Femur (tissue), 1 donor: ENCODE measurements around the gene HGF.

Experiments used
- DNase-seq: peaks from one replicate; pipeline ENCODE4 v3.0.0-alpha.2; 2017

The HGF gene

DNA sequence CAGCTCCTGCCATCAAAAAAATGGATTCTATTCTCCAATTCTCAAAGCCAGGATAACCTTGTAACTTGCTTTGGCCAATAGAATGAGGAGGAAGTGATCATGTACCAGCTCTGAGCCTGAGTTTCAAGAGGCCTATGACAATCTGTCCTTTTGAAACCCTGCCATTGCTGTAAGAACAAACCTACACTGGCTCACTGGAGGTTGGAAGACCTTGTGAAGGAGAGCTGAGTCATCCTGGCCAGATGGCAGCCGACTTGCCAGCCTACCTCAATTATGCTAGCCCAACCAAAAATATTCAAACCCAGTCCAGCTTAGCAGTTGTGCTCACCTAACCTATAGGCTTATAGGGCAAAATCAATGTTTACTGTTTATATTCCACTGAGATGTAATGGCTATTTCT lies 93.0 kb downstream of the HGF start:
- DNase-seq = no peak

DNA sequence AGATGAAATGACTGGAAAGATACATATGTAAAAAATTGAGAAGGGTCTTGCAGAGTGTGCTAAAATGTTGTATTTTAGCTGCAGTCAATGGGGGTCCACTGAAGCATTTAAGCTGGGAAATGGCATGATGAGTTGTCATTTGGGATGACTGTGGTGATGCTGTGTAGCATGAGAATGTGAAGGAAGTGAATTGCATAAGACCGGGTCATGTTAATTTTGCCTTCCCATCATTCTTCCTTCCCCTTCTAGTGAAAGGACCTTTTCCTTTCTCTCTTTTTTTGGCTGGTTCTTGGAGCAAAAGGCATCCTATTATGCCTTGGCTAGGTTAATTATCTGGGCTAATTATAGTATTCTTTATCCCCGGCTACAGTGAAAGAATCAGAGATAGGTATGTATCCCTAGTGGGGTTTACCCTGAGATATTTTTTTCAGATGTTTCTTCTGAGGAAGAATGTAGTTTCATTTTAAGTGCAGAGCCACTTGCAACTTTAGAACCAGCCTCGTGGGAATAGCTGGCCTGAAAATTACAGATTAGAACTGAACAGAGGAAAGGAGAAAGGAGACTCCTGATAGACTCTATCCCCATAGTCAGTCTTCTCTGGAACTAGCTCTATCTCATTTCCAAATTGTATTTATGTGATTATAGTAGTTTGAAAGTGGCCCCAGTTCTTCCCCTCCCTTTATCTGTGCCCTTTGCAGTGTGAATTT lies 93.6 kb downstream of the HGF start:
- no peak for DNase-seq

GRCh38 chr7:81674431-81674830 lies 95.4 kb downstream of the HGF start:
- no peak for DNase-seq

- DNase-seq = no peak
Measured at GRCh38 chr7:81672872-81673271, 97.0 kb downstream of the HGF start.

DNA sequence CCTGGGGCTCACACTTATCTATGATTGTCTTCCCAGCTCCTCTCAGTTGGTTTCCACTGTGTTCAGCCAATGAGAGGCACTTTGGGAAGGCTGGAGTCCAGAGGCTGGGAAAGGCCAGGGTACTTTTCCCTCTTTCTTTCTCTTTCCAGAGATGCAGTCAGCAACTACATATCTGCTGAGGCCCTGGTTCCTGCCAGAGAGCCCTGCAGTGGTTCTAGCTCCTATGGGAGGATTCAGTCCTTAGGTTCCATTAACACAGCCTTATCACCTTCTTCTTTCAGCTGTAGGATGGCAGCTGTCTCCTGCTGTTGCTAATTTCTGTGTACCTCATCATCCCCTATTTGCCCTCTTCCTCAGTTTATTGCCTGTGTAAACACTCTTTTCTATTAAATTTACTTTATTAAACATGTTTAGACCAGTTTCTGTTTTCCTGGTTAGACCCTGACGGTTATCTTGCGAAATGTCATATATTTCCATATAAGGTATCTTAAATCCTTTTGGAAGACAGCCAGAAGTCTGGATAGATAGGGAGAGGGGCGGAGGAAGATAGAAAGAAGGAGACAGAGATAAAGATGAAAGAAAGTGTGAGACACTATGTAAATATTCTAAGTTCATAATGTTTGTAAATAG lies 100.3 kb downstream of the HGF start:
- no peak for DNase-seq

DNA sequence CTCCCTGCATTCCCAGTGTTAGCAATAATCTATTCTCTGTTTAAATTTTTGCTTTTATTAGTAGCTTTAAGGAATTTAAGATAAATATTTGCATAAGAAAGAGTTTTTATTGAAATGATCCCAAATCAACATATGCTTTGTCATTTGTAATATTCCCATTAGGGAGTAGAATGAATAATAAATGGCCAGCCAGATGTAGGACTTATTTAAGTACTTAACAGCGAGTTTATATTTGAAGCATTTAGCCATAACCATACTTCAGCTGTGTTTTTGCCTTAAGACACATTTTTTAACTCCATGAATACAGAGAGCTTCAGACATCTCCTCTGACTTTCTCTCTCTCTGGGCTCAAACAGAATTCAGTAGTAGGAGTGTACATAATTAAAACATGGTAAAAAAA lies 103.6 kb downstream of the HGF start:
- DNase-seq = no peak

DNA sequence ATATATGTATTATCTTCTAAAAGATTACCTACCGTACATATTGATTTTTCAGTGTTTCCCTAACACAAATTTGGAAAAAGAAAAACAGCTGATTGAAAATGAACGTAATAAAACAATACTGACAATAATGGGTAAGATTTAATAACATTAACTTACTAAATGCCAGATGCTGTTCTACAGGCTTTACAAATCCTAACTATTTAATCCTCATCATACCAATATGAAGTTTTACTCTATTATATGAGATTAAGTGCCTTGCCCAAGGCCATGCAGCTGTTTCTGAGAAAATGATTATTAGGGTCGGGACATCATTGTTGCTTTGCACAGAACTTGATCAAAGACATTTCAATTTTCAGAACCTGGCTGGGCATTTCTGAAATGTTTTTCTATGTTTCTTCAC lies 104.6 kb downstream of the HGF start:
- no peak for DNase-seq

DNA sequence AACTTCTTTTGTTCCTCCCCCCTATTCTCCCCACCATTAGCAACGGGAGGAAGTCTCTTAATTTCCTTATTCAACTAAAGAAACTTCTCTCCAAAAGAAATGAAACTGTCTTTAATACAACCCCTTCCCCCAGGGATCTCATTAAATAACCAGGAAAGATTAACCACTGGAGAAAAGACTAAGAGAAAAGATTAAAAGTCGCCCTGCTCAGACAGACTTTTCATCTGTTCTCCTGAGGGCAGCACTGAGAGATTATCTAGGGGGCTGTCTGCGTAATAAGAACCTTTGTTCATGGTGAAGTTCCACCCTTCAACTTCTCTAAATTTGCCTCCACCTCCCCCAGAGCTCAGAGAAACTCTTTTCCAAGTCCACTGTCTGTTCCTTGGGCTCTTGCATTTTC lies 105.5 kb downstream of the HGF start:
- no peak for DNase-seq

GRCh38 chr7:81662531-81662930 lies 107.3 kb downstream of the HGF start:
- no peak for DNase-seq

DNA sequence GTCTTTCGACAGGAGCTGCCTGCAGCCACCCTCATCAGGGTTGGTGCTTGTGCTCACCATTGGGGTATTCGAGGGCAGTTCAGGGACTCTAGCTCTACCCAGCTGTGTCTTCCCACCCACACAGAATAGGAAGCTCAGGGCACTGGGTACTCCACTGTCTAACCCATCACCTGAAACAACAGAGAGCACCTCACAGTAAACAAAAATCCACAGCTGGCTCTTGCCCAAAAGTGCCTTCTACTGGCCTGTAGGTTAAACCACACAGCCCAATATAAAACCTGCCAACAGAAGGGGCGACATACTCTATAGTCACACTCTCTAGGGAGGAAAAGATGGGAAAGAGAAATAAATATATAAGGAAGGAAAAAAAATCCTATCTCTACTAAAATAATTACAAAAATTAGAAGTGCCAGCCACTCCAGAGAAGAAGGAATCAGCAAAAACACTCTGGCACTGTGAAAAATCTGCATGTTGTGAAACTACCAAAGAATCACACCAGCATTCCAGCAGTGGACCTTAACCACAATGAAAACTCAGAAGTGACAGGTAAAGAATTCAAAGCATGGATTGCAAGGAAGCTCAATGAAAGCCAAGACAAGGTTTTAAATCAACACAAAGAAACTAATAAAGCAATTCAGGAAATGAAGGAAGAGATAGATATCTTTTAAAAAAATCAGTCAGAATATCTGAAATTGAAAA lies 110.0 kb downstream of the HGF start:
- DNase-seq = no peak

- no peak for DNase-seq
Measured at GRCh38 chr7:81657551-81657950, 112.3 kb downstream of the HGF start.

DNA sequence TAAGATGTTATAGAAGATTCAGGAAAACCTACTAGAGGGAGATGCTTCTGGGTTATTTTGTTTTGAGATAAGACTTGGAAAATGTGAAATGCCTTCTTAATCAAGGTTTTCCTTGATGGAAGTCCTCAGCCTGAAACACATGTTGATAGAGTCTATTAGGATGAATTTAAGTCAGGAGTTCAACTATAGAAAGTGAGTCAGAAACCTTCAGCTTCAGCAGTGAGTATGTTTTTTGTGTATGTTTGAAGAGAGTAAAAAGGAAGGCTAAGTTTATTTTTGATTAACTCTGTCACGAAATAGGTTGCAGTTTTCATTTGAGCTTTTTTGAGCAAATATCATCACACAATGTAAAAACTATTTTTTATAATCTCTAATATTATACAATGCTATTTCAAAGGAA lies 114.6 kb downstream of the HGF start:
- no peak for DNase-seq

DNA sequence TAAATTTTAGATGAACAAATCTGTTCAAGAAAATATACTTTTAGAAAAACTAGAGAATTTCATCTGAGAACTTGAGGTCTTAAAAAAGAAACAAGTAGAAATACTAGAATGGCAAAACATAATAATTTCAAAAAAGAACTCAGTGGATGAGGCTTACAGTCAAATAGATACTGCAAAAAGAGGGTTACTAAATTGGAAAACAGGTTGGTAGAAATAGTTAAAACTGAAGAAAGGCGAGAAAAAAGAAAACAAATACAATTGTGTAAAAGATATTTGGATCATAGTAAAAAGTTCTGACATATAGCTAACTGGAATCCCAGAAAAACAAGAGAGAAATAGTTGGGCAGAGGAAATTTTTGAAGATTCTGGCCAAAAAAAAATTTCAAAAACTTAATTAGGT lies 117.6 kb downstream of the HGF start:
- no peak for DNase-seq
